HEK293T (cell line): ENCODE measurements around the gene NXN.
A peak's percentile ranks its signal among the peaks of the same experiment; 100 is the strongest.
"Not testable (repeated sequence)": the region's sequence is repeated elsewhere in the genome, so short reads cannot be mapped to it uniquely, and the experiment has no call there.

Experiments
- CTCF ChIA-PET: fragments of 350-600 bp; formaldehyde crosslinking; extraction: SDS; loops from one replicate; lab custom pipeline; 2021; ENCODE audit warnings: antibody characterized with exemption, inconsistent platforms; lab: Yijun Ruan, JAX
- POLR2A ChIA-PET: fragments of 350-600 bp; formaldehyde crosslinking; extraction: SDS; loops from one replicate; lab custom pipeline; 2020; ENCODE audit warnings: antibody characterized with exemption, inconsistent platforms; lab: Yijun Ruan, JAX
- DNase-seq: peaks from one replicate; pipeline ENCODE4 v3.0.0; 2012; ENCODE audit warnings: mixed read lengths; ENCODE audit errors: extremely low spot score
- ARNT ChIP-seq: fragments of 450-650 bp; IDR thresholded peaks from 2 replicates; pipeline ENCODE4 v1.6.1; 2017; ENCODE audit warnings: mild to moderate bottlenecking
- BHLHE40 ChIP-seq: fragments of 450-650 bp; IDR thresholded peaks from 2 replicates; pipeline ENCODE4 v1.6.1; 2016; ENCODE audit warnings: mild to moderate bottlenecking, moderate library complexity, borderline replicate concordance
- CTBP1 ChIP-seq: fragments of 450-650 bp; IDR thresholded peaks from 2 replicates; pipeline ENCODE4 v1.6.1; 2016; ENCODE audit warnings: borderline replicate concordance
- ELF4 ChIP-seq: fragments of 450-650 bp; IDR thresholded peaks from 2 replicates; pipeline ENCODE4 v1.6.1; 2017; ENCODE audit warnings: antibody characterized with exemption
- FOXA1 ChIP-seq: fragments of 450-650 bp; IDR thresholded peaks from 2 replicates; pipeline ENCODE4 v1.6.1; 2016; ENCODE audit warnings: mild to moderate bottlenecking
- FOXK2 ChIP-seq: fragments of 450-650 bp; IDR thresholded peaks from 2 replicates; pipeline ENCODE4 v1.6.1; 2016; ENCODE audit warnings: mild to moderate bottlenecking
- FOXM1 ChIP-seq: fragments of 450-650 bp; IDR thresholded peaks from 2 replicates; pipeline ENCODE4 v1.6.1; 2017; ENCODE audit warnings: mild to moderate bottlenecking, borderline replicate concordance
- HDGF ChIP-seq: fragments of 450-650 bp; IDR thresholded peaks from 2 replicates; pipeline ENCODE4 v1.6.1; 2017; ENCODE audit warnings: antibody characterized with exemption, borderline replicate concordance
- L3MBTL2 ChIP-seq: fragments of 450-650 bp; conservative IDR thresholded peaks from 2 replicates; pipeline ENCODE4 v1.6.1; 2016; ENCODE audit warnings: mild to moderate bottlenecking
- LEF1 ChIP-seq: fragments of 450-650 bp; IDR thresholded peaks from 2 replicates; pipeline ENCODE4 v1.6.1; 2017; ENCODE audit warnings: mild to moderate bottlenecking, borderline replicate concordance
- NFRKB ChIP-seq: fragments of 450-650 bp; IDR thresholded peaks from 2 replicates; pipeline ENCODE4 v1.6.1; 2016; ENCODE audit warnings: mild to moderate bottlenecking, moderate library complexity
- SP1 ChIP-seq: fragments of 450-650 bp; IDR thresholded peaks from 2 replicates; pipeline ENCODE4 v1.6.1; 2017
- SUZ12 ChIP-seq: fragments of 450-650 bp; IDR thresholded peaks from 2 replicates; pipeline ENCODE4 v1.6.1; 2016; ENCODE audit warnings: mild to moderate bottlenecking
- TARDBP ChIP-seq: fragments of 450-650 bp; IDR thresholded peaks from 2 replicates; pipeline ENCODE4 v1.6.1; 2016
- ZNF384 ChIP-seq: fragments of 450-650 bp; IDR thresholded peaks from 2 replicates; pipeline ENCODE4 v1.6.1; 2016
- TF ChIP-seq, protein P1 (sequence below): fragments of 450-650 bp; IDR thresholded peaks from 2 replicates; pipeline ENCODE4 v1.6.1; 2016

NXN gene

DNA sequence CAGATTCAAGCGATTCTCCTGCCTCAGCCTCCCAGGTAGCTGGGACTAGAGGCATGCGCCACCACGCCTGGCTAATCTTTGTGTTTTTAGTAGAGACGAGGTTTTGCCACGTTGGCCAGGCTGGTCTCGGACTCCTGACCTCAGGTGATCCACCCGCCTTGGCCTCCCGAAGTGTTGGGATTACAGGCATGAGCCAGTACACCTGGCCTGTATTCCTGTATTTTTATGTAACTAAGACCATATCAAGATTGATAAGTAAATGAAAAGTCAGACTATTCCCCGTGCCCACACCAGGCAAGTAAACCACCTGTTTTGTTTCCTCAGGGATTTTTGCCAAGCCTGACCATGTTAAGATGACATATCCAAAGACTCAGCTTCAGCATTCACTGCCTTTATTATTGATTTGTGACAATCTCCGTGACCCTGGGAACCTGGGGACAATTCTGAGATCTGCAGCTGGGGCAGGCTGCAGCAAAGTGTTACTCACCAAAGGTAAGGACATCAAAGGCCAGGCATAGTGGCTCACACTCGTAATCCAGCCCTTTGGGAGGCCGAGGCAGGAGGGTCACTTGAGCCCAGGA lies 191.8 kb downstream of the NXN start:
- DNase-seq = no peak
- ChIA-PET POLR2A (no interaction called here), CTCF (no interaction called here)
- TF ChIP-seq ARNT (no peak), HDGF (no peak), NFRKB (no peak)

DNA sequence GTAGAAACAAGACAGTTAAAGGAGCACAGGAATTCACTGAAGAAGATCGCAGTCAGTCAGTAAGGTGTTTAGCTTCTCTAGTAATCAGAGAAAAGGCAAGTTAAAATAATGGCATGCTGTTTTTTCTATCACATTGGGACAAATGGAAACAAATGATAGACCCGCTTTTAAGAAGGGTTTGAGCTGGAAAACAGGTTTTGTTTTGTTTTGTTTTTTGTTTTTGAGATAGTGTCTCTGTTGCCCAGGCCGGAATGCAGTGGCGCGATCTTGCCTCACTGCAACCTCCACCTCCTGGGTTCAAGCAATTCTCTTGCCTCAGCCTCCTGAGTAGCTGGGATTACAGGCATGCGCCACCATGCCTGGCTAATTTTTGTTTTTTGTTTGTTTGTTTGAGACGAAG lies 193.7 kb downstream of the NXN start:
- CTCF ChIA-PET, POLR2A ChIA-PET, DNase-seq: not testable (repeated sequence)

DNA sequence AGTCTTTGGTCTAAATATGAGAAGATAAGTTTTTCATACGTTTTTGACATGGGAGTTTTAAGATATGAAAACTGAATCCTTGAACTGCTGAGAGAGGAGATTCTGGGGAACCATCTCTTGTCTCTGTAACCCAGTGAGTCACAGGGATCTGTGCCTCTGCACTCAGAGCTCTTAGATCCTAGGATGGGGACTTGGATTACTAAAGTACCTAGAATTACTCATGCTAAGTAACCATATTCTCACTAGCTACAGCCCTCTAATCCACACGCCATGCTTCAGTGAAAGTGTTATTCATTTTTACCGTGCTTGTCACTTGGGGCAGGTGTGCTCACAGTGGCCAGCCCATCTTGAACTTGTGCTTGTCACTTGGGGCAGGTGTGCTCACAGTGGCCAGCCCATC lies 195.4 kb downstream of the NXN start:
- TF ChIP-seq NFRKB (no peak), FOXA1 (no peak), BHLHE40 (no peak)
- DNase-seq = no peak
- CTCF ChIA-PET = no interaction called here

DNA sequence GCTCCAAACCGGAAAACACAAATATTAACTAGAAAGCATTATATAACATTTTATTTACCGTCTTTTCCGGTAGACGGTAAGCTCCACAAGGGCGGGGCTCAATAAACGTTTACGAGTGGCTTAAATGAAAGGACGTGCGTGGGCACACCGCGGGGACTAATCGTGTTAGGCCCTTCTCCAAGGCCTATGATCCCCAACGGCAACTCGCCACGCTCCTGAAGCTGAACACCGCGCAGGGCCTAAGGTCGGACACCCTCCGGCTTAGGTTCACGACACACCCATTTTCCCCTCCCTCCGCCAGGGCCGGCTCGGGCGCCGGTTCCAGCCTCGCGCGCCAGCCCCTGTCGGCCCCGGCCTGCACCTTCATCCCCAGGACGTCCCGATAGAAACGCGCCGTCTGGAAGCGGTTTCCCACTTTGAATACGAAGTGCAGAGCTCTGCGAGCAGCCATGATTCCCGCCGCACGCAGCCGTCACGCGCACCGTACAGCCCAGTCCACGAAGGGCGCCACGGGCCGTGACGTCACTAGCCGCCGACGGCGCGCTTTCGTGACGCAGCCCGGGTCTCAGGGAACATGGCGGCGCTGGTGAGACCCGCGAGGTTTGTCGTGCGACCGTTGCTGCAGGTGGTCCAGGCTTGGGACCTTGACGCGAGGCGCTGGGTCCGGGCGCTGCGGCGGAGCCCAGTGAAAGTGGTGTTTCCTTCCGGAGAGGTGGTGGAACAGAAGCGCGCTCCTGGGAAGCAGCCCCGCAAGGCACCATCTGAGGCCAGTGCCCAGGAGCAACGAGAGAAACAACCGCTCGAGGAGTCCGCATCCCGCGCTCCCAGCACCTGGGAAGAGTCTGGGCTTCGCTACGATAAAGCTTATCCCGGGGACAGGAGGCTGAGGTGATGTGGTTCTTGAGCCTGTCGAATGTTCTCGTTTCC lies 197.5 kb downstream of the NXN start, which contains the start of the genes GLOD4 and MRM3:
Gene GLOD4 (minus strand): TSS at position 476 of the 927 bp plus-strand sequence. CDS start 25 bp downstream, at position 451.
Gene MRM3 (plus strand): TSS at position 549 of the 927 bp plus-strand sequence. CDS start 26 bp downstream, at position 575.
- DNase-seq = peak; percentile 96
- CTCF ChIA-PET = interaction anchor here (1.1 to 1.9 kb wide), 2 partner anchors 97 to 215 kb away, joined by 3 to 5 read pairs; partner anchors contain the start of gene TIMM22
- POLR2A ChIA-PET = interaction anchor here (0.6 to 3.5 kb wide), 15 partner anchors 9 to 370 kb away, joined by 3 to 16 read pairs (median 4); partner anchors contain the start of genes GEMIN4, NXN and TIMM22

More for the DNA sequence above, 195.4 kb downstream of the NXN start:
- POLR2A ChIA-PET = interaction anchor here (3.5 kb wide), 1 partner anchor 196 kb away, joined by 16 read pairs; the partner anchor contains the start of gene NXN

DNA sequence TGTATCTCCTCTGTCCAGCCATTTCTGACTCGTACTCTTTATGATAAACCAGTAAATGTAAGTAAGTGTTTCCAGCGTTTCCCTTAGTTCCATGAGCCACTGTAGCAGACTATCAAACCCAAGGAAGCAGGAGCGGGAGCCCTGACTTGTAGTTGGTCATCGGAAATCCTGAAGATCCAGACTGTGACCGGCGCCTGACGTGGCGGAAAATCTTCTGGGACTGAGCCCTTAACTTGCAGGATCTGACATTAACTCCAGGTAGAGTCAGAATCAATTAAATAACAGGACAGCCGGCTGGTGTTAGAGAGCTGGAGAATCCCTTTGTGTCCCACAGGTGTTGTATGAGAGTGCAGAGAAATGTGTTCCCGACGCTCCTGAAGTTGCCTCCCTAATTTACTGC lies 201.5 kb downstream of the NXN start:
- no peak for TF ChIP-seq LEF1
- TF ChIP-seq, protein P1, sequence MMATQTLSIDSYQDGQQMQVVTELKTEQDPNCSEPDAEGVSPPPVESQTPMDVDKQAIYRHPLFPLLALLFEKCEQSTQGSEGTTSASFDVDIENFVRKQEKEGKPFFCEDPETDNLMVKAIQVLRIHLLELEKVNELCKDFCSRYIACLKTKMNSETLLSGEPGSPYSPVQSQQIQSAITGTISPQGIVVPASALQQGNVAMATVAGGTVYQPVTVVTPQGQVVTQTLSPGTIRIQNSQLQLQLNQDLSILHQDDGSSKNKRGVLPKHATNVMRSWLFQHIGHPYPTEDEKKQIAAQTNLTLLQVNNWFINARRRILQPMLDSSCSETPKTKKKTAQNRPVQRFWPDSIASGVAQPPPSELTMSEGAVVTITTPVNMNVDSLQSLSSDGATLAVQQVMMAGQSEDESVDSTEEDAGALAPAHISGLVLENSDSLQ = no peak
- no peak for TF ChIP-seq FOXM1
- no peak for TF ChIP-seq SUZ12
- no peak for TF ChIP-seq ELF4
- no peak for TF ChIP-seq L3MBTL2
- no peak for TF ChIP-seq TARDBP
- no peak for TF ChIP-seq BHLHE40
- TF ChIP-seq FOXA1 = no peak
- TF ChIP-seq ARNT = no peak
- no peak for TF ChIP-seq ZNF384
- CTCF ChIA-PET = no interaction called here
- no peak for DNase-seq
- POLR2A ChIA-PET = no interaction called here

More for the DNA sequence above, 197.5 kb downstream of the NXN start, which contains the start of the genes GLOD4 and MRM3:
- TF ChIP-seq NFRKB = peak; percentile 54
- no peak for TF ChIP-seq HDGF
- peak; percentile 89 for TF ChIP-seq L3MBTL2
- TF ChIP-seq LEF1 = peak; percentile 65; the same call in 1 of the 2 replicates
- peak; percentile 84 for TF ChIP-seq TARDBP
- TF ChIP-seq ELF4 = peak; percentile 68
- TF ChIP-seq BHLHE40 = no peak
- peak; percentile 28; the same call in 1 of the 2 replicates for TF ChIP-seq CTBP1

DNA sequence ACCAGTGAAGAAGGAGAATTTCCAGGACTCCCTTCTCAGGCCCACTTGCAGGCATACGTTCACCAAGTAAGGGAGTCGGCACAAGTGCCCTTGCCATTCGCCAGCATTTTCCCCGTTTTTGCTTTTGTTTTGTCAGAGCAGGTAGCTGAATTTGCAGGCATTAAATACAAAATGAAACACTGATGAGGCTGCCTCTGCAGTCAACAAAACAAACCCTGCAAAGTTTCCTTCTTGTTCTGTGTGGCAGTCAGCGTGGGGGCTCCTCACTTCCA lies 205.3 kb downstream of the NXN start:
- TF ChIP-seq, protein P1 = no peak
- TF ChIP-seq CTBP1 = no peak
- no peak for TF ChIP-seq FOXK2
- TF ChIP-seq SP1 = no peak
- TF ChIP-seq ARNT = no peak
- no peak for TF ChIP-seq FOXA1
- no peak for TF ChIP-seq L3MBTL2
- TF ChIP-seq BHLHE40 = no peak
- no peak for TF ChIP-seq ZNF384
- no peak for TF ChIP-seq LEF1
- no peak for TF ChIP-seq ELF4
- no peak for TF ChIP-seq TARDBP
- no peak for TF ChIP-seq NFRKB
- no peak for TF ChIP-seq HDGF
- no peak for TF ChIP-seq SUZ12
- no peak for TF ChIP-seq FOXM1
- no peak for DNase-seq
- ChIA-PET POLR2A (interaction anchor here (1.3 kb wide), 1 partner anchor 7 kb away, joined by 6 read pairs; the partner anchor contains the start of gene GLOD4), CTCF (no interaction called here)
